ENCODE measurements around the gene JAM3.

DNA sequence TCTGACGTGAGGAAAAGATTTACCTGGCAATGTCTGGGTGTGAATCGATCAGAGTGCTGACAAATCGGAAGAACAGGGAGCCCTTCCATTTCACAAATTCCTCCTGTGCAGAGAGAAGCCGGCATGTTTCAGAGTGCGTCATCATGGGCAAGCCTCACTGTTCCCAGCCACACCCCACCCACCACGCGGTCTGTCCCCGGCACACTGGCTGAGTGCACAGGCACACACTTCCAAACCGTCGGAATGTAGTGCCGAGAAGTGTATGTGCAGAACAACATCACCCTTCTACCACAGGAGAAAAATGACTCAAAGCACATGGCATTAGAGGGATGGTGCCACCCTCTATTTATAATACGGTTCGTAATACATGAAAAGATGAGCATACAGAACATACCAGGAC lies 107.4 kb downstream of the JAM3 start:
- TF ChIP-seq, protein P1, sequence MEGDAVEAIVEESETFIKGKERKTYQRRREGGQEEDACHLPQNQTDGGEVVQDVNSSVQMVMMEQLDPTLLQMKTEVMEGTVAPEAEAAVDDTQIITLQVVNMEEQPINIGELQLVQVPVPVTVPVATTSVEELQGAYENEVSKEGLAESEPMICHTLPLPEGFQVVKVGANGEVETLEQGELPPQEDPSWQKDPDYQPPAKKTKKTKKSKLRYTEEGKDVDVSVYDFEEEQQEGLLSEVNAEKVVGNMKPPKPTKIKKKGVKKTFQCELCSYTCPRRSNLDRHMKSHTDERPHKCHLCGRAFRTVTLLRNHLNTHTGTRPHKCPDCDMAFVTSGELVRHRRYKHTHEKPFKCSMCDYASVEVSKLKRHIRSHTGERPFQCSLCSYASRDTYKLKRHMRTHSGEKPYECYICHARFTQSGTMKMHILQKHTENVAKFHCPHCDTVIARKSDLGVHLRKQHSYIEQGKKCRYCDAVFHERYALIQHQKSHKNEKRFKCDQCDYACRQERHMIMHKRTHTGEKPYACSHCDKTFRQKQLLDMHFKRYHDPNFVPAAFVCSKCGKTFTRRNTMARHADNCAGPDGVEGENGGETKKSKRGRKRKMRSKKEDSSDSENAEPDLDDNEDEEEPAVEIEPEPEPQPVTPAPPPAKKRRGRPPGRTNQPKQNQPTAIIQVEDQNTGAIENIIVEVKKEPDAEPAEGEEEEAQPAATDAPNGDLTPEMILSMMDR (IDR thresholded peaks at IDR 0.05) = no peak
- TF ChIP-seq POLR2AphosphoS5 (IDR thresholded peaks at IDR 0.05; ENCODE audit: low read depth, low read length) = no peak
